ENCODE measurements around the gene NPB.

- TF ChIP-seq CTCF (IDR thresholded peaks at IDR 0.05): no peak
- TF ChIP-seq POLR2A (IDR thresholded peaks at IDR 0.05): no peak
Observed at GRCh38 chr17:81884520-81884919, 17.5 kb upstream of the NPB start.
